Choroid plexus epithelial cell (primary cell): ENCODE data around the gene ESYT2.
A peak's percentile ranks its signal among the peaks of the same experiment; 100 is the strongest.

ENCODE experiments used
- DNase-seq: peaks from one replicate; pipeline ENCODE4 v3.0.0-alpha.2; 2010; ENCODE audit warnings: low read depth
- H3K4me3 ChIP-seq: 2 replicates; pipeline ENCODE4 v1.5.1; 2011; ENCODE audit warnings: low read depth, mild to moderate bottlenecking, control low read depth, low read length, moderate library complexity
- CTCF ChIP-seq: conservative IDR thresholded peaks from 2 replicates; pipeline ENCODE4 v1.5.1; 2011; ENCODE audit warnings: low read depth, mild to moderate bottlenecking, control low read depth, inconsistent platforms, low read length, moderate library complexity

The ESYT2 gene

DNA sequence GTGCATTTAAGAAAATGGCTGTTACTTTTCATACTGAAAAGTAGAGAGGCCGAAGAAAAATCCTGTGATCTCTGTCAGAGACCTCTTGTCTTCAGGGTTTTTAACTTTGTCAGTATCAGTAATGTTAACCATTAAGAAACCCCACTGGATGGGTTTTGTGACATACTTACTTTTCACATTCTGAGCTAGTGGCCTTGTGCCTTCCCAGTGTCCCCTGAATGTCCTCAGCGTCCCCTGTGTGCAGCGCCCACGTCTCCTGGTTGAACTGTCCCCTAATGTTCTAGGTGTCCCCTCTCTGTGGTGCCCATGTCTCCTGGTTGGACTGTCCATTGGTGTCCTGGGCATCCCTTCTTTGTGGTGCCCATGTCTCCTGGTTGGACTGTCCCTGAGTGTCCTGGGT is 36.7 kb upstream of the ESYT2 start:
- no peak for DNase-seq
- no peak for TF ChIP-seq CTCF

DNA sequence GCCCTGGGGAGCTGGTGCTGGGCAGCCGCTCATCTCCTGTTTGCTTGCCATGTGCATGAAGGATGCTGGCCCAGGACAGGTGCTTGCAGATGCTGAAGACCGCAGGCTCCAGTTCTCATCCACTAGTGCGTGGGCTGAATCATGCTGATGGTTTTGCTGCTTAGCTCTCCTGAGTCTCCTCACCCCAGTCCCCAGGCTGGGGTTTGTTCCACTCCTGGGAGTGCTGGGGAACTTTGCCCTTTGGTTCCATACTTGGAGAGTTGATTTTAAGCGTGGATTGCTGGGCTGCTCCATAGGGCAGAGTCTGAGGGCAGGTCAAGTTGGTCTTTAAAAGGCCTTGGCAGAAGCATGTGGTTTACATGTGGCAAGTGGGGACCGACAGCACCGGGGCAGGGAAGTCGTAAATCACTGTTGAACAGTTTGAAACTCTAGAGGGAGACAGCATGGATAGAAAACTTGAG is 36.2 kb upstream of the ESYT2 start:
- TF ChIP-seq CTCF, result no peak
- DNase-seq, result no peak
- no peak overlapping the region for H3K4me3 ChIP-seq

More for the DNA sequence above, 36.7 kb upstream of the ESYT2 start:
- H3K4me3 ChIP-seq, result no peak overlapping the region

GRCh38 chr7:158864833-158865232 is 35.5 kb upstream of the ESYT2 start:
- H3K4me3 ChIP-seq, result no peak overlapping the region
- no peak for DNase-seq
- no peak for TF ChIP-seq CTCF

GRCh38 chr7:158864507-158864820 is 35.2 kb upstream of the ESYT2 start:
- TF ChIP-seq CTCF, result no peak
- DNase-seq, result no peak

GRCh38 chr7:158863611-158864506 is 34.5 kb upstream of the ESYT2 start:
- TF ChIP-seq CTCF, result no peak
- DNase-seq, result peak; percentile 57
- H3K4me3 ChIP-seq, result peak overlapping the region; percentile 69

More at GRCh38 chr7:158864507-158864820, 35.2 kb upstream of the ESYT2 start:
- peak overlapping the region; percentile 69 for H3K4me3 ChIP-seq

- DNase-seq, result peak; percentile 47
- peak overlapping the region; percentile 69 for H3K4me3 ChIP-seq
Measured at GRCh38 chr7:158862985-158863610, 33.8 kb upstream of the ESYT2 start.

GRCh38 chr7:158861936-158862704 is 32.8 kb upstream of the ESYT2 start:
- no peak overlapping the region for H3K4me3 ChIP-seq
- peak; percentile 10 for TF ChIP-seq CTCF
- DNase-seq, result no peak
